HG02678 (cell line): ENCODE data around the gene ERGIC1.
A peak's percentile ranks its signal among the peaks of the same experiment; 100 is the strongest.

ENCODE experiments used
- ATAC-seq: cut with Tn5 transposase; IDR thresholded peaks from one replicate; pipeline ENCODE4 v1.9.1; 2021; ENCODE audit warnings: mild to moderate bottlenecking, moderate library complexity; ENCODE audit not compliant: unreplicated experiment

The ERGIC1 gene

DNA sequence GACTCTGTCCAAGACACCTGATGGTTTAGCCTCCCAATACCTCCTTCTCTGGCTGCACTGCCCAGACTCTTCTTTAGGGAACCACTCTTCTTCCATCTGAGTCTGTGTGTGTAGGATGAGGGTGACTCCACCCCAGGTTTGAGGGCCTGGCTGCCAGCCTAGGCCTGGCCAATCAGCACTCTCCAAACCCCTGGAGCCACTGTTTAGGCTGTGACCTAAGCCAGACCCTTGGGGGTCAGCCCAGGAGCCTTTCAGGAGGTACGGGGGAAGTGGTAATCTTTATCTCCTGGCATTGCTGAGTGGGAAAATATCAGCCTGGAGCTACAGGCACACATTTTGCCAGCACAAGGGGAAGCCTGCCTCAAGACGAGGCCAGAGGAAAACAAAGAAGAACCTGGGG, 6.2 kb upstream of the ERGIC1 start:
- ATAC-seq: no peak

DNA sequence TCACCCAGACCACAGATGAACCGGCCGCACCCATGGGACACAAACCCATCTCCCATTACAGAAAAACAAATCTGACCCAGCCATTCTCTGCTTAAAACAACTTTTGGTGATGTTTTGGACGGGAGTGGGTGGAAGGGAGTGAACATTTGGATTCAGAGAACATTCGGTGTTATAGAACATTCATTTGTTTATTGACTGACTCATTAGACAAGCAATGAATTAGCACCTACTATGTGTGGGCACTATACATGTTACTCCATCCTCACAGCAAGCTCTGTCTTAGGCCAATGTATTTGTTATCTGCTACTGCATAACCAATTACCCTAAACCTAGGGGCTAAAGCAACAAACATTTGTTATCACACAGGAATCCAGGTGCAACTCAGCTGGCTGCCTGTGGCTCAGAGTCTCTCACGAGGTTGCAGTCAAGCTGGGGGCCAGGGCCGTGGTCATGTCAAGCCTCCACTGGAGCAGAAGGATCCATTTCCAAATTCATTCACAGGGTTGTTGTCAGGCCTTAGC, 5.1 kb upstream of the ERGIC1 start:
- no peak for ATAC-seq

DNA sequence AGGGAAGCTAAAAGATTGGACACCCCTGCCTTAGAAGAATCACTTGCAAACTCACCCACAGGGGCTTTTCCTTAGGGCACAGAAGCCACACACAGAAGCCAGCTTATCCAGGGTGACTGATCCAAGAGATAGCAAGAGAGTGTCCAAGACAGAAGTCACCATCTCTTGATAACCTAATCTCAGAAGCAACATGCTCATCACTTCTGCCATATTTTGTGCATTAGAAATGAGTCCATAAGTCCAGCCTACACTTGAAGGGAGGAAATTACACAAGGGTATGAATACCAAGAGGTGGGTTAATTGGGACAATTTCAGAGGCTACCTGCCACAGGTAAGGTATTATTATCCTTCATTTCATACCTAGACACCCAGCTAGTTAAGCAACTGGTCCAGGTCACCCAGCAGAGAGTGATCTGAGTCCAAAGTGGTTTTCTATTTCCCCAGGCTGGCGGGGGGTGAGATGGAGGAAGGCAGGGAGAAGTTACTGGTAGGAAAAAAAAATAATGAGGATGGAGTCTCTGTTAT, 3.7 kb upstream of the ERGIC1 start:
- ATAC-seq: no peak

DNA sequence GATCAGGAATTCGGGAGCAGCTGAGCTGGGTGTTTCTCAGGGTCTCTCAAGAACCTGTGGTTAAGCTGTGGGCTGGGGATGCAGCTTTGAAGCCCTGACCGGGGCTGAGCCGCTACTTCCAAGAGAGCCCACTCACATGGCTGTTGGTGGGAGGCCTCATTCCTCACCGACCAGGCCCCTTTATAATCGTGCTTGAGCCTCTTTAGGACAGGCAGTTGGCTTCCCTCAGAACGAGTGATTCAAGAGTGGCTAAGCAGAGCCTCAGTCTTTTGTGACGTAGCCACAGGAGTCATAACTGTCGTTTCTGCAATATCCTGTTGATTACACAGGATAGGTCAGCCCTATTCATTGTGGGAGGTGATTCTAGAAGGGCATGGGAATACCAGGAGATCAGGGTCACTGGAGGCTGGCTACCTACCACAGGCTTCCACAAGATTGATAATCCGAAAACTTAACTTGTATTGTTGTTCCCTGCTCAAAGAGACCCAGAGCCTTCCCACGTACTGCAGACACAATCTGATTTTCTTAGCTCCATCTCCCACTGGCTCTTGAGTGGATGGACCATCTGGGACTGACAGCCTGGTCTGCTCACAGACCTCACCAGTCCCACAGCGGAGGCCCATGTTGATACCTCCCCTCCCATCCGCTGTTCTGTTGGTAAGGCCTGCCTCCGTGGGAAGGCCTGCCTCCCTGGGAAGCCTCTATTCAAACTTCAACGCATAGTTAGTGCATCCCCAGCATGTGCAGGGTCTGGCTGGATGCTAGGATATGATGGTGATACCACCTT, 3.0 kb upstream of the ERGIC1 start:
- no peak for ATAC-seq

DNA sequence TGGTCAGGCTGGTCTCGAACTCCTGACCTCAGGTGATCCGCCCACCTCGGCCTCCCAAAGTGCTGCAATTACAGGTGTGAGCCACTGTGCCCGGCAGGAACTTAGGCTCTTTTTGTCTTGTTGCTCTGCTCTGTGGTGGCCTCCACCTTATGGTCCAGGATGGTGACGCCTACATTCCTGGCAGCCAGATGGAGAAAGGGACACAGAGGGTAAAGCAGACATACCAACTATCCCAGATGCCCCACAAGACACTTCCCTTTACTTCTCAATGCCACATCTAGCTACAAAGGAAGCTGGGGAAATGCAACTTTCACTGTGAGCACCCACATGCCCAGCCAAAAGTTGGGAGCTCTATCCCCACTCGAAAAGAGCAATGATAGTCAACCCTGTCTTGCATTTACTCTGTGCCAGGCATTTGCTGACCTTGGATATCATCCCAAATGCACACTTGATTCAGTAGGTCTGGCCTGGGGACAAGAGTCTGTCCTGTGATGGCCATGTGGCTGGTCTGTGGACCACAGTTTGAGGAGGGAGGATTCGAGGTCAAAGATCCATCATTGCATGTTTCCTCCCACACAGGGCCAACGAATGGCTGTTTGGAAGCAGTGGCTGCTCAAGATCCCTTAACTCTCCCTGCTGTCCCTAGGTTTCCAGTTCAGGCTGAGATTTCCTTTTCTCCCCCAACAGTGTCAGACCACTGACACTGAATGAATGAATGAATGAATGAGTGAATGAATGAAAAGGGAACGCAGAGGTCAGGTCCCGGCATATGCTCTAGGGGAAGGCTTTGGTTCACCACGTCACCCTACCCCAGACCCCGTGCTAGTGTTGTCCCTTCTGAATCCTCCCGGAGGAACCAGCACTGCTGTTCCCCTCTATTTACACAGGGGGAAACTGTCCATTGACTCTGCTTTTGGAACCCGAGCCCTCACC, 1.4 kb upstream of the ERGIC1 start:
- no peak for ATAC-seq

DNA sequence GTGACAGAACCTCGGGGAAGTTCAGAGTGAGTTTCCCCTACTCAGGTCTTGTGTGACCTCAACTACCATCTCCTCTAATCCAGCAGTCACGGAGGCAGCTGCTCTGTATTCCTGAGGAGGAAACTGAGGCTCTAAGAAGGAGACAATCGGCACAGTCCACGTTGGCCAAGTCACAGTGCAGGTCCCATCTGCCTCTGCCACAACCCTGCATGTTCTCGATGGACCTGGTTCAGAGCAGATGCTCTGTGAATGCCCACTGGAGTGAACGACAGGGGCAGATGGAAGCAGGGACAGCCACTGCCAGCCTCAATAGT, 722 bp upstream of the ERGIC1 start:
- no peak for ATAC-seq

DNA sequence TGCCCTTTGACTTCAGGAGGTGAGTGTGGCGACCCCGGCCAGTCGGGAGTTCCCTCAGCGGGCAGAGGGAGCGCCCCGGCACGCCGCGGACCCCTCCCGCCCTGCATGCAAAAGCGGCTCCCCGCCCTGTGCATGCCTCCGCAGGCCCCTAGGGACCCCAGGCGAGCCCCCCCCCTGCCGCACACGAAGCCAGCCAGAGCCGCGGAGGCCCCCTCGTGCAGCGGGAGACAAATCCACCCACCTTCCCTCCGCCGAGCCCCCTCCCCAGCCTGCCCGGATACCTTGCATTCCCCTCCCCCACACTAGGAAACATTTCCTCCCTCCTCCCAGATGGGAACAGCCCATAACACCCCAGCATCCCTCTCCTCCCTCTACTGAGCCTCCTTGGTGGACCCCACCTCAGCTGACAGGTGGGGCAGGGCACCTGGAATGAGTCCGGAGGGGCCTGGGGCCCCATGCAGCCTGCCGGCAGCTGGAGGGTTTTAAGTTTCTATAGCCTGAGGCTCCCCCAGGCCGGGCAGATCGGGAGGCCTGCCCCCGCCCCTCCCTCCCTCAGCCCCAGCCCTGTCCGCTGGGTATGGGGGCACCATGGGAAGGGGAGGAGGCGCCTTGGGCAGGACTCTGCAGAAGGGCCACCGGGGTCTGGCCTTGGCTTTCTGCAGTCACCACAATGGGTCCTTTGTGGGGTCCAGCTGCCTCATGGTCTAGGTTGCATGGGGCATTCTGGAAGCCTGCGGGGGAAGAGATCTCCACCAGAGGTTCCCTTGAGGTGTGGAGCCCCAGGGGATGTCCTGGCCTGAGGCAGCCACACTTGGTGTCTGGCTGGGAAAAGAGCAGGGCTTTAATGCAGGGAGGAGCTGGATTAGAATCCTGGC, 601 bp downstream of the ERGIC1 start:
- ATAC-seq: no peak

DNA sequence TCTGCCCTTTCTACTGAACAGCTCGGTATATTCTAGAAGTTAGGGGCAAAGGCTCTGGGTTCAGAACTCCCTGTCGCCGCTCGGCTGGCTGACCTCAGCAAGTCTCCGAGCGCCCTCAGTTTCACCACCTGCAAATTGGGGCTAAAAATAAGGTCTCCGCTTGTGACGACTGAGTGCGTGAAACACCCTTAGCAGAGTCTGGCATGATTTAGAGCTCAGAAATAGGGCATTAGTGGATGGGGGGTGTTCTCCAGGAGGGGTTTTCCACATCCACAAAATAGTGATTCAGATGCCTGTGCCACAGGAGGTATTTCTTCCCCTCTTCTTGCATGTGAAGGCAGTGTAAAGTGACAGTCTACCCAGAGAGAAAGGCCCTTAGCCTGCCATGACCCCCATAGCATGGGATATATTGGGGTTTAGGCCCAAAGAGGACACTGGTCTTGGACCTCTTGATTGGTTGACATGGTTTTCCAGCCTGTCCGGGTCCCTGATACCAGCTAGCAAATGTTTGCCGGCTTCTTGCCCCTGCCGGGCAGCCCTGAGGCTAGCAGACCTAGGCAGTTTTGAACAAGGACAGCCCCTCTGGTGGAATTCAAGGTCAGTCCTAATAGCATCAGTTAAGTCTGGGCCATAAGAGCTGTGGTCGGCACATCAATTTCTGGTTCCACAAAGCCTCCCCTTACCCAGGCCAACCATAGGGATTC, 1.4 kb downstream of the ERGIC1 start:
- ATAC-seq: no peak

DNA sequence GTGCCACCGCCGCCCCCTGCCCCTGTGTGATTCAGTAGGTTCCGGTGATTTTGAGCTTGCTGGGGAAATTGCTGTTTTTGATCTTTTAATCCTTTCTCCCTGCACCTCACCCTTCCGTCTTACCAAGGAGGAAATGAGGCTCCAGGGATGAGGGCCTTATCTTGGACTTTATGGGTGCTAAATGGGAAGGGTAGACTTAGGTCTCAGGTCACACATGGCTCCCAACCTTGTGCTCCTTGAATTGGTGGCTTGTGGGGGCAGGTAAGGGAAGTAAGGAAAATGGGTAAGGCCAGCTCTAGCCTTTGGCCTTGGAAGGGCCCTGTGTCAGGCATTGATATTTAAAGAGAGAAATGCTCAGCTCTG, 1.9 kb downstream of the ERGIC1 start:
- ATAC-seq: no peak

DNA sequence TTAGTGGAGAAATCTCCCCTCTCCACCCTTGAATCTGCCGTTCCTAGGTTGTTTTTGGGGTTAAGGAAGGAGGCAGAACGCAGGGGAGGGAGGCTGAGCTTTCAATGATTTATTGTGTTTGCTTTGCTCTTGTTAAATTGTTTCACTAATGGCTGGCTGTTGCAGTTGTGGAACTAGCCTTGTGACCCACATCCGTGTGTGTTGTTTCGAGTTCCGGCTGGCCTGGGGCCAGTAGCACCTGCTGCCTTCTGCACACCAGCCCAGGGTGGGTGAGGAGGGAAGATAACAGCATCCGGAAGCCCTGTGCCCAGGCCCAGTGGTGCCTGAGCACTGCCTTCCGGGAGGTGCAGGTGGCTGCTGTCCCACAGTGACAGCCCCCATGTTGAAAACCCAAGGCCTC, 3.6 kb downstream of the ERGIC1 start:
- ATAC-seq: peak; percentile 79

DNA sequence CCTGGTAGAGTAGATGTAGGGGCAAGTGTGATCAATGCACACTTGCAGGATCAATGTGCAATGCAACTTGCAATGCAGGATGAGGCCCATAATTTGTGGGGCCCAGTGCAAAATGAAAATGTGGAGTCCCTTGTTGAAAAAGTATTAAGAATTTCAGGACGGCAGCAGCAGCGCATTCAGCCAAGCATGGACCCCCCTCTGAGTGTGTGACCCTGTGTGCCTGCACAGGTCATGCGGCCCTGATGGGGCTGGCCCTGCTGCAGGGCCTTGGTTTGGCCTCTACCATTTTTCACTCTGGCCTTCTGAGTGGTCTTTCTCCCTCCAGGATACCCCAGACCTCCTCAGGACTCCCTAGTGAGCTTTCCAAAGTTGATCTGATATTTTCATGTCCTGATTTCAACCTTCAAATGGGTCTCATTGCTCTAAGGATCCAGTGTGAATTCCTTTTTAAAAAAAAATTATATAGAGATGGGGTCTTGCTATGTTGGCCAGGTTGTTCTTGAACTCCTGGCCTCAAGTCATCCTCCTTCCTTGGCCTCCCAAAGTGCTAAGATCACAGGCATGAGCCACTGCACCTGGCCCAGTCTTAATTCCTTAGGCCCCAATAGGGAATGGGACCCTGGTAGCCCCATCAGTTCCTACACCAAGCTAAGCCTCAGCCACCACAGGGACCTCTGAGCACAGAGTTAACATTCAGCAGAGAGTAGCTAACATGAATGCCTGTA, 4.3 kb downstream of the ERGIC1 start:
- no peak for ATAC-seq

DNA sequence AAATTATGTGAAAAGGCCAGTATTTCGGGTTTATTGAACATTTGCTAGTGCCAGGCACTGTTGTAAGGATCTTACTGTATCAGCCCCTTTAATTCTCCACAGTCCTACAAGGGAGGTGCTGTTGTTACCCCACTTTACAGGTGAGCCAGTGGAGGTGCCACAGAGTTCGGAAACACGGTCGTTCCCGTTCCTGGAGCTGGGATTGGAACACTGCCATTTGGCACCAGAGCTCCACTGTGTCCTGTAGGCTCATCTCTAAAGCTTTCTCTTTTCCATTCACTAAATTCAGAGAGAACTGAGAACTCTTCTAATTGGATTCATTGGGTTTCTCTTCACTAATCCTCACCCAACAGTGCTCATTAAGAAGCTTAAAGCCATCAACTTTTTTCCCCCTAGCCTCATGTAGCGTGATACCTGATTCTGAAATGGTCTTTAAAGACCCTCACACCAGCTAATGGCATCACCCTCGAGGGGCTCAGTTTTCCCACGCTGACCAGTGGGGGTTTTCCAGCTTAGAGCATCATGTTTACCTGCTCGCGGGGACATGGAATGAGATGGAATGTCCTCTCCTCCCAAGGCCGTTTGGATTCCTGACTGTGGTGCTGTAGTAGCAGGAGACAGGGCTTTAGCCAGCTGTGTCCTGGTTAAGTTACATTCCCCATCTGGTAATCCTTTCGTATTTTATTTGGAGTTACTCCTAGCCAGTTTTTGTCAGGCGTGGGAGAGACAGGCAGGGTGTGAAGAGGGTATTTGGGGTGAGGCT, 5.8 kb downstream of the ERGIC1 start:
- no peak for ATAC-seq

DNA sequence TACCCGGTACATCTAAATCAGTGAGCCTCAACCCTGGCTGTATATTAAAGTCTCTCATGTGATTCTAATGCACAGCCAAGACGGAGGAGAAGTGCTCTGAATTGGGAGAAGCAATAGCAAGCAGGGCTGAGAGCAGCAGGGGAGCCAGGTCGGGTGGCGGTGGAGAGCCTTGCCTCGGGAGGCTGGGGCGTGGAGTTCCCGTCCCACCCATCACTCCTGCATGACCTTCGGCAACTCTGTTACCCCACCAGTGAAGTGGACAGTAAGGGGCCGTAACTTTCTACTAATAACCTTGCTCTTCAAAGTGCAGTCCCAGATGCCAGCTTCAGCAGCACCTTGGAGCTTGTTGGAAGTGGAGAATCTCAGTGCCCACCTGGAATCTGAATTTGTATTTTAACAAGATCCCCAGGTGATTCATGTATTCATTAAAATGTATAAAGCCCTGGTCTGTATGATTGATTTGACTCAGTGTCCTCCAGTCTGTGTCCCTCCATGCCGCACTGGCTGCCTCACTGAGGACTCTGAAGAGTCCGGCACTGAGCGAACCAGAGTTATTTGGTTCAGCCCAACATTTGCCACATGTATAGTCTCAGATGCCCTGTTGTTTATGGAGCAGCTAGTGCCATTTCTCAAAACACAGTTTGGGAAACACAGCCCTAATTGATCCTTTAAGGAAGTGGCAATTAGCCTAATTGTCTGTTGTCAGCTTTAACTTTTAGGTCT, 6.5 kb downstream of the ERGIC1 start:
- no peak for ATAC-seq

DNA sequence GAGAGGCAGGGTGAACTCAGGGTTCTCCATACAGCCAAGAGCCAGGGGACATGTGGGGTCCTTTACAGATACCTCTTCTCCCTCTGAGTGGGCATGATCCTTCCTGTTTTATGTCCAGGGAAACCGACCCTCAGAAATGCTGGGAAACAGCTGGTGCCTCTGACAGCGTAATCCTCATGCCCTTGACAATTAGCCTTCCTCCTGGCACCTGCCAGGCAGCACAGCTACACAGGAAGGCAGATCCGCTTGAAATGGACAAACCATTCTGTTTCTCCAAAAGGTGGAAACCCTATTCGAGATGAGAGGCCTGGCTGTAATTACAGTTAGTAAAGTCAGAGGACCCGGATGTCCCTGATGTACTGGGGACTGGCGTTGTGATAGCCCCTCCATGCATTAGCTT, 7.2 kb downstream of the ERGIC1 start:
- ATAC-seq: no peak

DNA sequence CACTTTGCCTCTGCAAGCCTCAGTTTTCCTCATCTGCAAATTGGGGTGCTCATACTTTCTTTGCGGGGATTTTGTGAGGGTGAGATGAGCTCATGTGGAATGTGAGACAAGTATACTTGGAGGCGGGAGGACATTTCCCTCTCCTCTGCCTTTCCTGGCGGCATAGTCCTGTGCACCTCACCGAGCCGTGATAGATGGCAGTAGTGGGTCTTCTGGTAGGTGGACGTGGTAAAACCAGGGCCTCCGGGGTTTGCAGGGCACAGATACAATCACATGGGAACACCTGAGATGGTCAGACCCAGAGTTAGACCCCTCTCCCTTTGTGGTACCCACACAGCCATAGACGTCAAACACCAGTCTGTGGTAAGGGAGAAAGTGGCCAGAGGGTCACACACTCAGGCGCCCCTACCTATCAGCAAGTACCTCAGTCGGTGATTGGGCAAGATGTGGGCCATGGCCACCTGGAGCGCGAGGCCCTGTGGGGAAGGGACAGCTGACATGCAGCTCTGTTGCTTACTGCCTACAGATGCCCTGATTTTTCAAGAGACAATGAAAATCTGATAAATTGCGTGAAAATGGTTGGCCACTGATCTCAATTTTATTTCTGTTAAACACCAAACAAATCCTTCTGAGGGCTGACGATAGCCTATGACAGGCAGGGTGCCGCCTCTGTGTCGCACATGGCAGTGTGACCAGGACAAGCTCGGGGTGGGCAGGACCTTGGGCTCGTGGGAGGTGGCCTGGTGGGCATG, 9.9 kb downstream of the ERGIC1 start:
- no peak for ATAC-seq

DNA sequence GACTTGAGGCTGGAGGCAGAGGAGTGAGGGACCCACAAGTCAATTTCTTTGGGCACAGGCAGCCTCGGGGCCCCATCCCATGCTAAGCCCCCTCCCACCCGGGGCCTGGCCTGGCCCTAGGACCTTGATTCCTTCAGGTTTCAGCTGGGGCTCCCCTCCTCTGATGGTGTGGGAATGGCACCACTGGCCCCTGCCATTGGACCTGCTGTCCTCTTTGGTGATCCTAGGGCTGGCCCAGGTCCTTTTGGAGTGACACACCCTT, 10.5 kb downstream of the ERGIC1 start:
- no peak for ATAC-seq

DNA sequence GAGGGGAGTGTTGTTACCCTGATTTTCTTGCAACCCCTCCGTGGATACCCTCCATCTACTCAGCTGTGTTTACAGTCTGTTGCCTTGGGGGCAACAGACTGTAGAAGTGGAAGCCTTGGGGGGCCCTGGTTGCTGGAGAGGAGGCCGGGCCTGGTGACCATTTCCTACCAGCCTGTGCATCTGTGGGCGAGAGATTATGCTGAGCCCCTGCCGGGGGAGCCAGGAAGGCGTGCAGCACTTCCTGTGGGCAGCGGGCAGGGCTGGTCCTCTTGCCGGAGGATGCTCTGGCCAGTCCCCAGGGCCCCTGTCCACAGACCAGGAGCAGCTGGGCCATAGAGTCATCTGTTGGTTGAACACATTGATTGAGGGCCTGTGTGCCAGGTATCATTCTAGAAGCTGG, 11.1 kb downstream of the ERGIC1 start:
- no peak for ATAC-seq

DNA sequence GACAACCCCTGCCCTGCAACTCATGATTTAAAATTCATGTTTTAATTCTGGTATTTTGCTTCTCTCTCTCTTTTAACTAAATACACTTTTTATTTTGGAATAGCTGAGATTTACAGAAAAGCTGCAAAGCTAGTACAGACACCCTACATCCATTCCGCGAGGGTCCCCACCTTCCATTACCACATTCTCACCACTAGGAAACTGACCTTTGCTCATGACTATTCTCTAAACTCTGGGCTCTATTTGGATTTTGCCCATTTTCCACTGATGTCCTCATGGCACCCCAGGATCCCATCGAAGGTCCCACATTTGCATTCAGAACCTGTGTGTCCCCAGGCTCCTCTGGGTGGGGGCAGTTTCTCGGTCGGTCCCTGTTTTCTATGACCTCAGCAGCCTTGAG, 11.5 kb downstream of the ERGIC1 start:
- no peak for ATAC-seq
